CD4-positive, alpha-beta T cell treated with Interleukin-4 for 4 hours (primary cell): ENCODE measurements around the gene EZR.

ENCODE experiments used
- DNase-seq: peaks from one replicate; pipeline ENCODE4 v3.0.0-alpha.2; 2020

The EZR gene

DNA sequence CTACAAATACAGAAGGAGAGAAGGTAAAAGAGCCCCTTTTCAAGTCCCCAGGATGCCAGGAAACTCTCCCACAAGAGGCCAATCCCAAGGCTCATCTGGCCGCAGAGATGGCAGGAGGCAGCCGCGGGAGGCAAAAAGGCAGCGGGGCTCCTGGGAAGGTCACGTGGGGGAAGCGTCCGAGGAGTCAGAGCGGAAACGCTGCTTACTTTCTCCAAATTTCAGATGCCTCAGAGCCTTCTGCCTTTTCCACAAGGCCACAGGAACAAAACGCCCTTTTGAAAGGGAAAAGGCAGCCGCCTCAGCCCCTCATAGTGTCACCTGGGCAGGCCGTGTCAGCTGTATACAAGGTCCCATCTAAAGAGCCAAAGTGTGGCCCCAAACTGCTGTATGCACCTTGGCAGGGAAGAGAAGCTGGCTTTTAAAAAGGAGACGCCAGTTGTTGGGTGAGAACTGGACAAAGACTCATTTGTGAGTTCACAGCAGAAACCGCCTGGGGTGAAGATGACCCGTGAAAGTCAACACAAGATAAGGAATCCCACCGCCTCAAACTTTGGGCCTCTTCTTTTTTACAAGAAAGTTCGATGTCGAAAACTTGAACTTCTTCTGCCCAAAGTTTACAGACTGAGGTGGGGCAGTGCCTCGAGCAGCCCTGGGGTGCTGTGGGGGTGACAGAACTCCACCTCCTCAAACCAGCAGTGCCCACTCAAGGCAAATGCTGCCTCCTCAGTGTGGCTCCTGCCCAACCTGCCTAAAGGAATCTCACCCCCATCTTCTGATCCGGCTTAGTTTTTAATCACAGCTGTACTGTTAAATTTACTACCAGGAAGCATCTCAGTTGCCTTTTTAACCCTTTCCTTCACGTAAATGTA is 45.4 kb downstream of the EZR start:
- DNase-seq, result no peak

DNA sequence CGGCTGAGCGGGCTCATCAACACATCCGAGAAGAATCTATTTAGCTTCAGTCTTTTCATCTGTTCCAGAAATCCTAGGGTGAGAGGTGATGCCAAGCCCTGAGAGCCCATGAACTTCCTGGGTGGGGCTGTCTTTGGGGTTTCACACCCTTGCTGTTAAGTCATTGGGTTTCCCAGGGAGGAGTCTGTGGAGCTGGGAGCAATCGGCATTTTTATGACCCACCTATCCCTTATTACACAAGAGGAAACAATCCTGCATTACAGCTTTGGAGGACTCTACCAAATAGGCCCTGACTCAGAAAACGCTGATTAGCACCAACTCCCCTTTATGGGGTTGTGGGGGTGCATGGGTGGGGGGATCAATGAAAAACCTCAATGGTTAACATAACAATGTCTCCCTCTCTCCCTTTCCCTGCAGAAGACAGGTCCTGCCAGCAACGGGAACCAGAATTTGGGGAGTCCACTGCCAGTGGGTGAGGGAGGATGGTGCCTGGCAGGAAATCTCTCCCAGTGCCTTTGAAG is 46.3 kb downstream of the EZR start:
- no peak for DNase-seq

DNA sequence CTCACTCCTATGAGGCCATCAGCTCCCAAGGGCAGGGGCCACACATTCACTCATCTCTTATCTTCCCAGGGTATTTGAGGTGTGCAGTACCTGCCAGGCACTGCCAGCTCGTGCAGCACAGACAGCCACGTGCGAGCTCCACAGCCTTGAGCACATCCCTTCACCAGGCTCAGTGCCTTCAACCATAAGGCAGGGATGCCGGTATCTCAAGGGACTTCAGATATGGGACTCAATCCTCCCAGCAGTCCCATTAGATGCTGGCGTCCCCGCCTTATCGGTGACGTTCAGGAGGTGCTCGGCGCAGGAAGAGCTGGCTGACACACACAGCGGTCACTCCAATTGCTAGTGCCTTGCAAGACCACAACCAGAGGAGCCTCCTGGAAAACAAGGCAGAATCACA is 47.0 kb downstream of the EZR start:
- no peak for DNase-seq

DNA sequence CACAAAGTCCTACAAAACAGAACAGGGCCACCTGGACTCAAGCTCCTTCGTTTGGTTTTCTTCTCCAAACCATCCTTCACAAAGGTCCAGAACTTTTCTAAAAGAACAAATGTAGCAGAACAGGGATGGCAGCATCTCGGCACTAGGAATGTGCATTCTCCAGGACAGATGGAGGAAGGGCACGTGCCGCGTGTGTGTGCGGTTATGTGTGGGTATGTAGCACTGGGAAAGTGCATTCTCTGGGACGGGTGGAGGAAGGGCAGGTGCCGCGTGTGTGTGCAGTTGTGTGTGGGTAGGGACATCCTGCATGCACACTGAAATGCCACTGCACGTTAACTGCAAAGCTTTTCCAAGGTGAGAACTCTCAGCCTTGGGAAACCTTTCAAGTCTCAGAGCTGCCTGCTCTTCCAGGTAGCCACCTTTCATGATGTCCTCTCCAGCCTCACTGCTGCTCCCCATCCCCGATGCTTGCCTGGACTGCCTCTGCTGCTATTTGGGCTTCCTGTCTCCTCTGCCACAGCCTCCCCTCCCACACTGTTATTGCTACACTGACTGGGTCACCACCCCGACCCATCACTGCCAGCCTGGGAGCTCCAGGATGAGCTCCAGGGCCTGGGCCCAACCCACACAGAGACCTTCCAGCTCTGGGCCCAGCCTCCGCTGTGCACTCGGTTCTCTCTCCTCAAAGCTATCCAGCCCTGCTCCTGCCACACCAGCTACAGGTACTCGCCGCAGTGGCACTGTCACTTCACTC is 47.6 kb downstream of the EZR start:
- DNase-seq, result no peak

DNA sequence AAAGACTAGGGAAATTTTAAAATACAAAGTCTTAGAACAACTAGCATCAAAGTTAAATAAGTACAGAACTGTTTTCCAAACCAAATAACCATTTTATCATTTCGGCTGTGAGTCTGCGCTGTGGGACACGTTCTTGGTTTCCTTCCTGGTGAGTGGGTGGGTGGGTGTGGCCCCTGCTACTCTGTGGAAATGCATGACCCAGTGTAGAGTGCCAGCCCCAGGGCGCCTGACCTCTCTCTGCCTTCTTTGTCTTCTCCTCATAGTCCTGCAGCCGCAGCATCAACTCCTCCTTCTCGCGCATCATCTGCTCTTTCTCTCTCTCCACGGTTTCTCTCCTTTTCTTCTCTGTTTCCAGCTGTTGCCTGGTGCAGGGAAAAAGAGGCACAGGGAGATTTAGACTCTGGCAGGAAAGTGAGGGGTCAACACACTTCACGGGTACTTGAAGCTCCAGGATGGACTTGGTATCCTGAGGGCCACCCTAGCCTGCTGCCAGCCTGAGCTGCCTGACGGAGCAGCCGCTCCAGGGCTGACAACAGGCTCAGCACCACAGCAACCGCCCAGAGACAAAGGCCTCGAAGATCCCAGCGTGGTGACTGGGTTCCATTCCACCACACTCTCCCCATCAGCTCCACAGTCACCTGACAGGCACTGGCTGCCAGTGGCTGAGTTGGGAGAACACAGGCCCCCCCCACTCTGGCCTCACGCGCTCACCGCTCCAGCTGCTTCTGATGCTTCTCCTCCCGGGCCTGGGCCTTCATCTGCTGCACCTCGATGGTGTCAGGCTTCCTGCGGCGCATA is 48.4 kb downstream of the EZR start:
- DNase-seq, result no peak

DNA sequence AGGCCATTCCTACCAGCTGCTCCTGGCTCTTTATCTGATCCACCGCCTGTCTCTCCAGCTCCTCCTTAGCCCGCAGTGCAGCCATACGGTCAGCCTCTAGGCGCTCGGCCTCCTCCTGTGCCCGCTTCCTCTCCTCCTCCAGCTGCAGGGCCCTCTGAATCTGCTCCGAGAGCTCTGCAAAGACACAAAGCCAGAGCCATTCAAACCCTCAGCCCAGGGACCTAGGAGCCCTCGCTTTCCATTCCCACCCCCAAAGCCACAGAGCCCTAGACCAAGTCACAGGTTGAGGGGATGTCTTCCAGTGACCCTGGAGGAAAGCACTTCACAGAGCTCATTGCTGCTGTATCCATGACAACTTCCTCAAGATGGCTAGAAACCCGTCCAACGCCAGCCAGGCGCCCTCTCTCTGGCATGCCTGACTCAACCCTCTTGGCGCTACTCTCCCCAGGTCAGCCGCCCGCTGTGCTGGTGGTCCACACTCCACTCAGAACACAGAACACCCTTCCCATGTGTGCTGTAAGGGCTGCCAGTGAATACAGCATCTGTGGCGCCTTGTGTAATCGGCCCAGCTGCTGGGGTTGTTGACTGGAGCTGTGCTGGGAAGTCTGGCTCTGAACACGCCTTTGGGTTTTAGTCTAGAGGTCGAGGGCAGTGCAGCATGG is 49.3 kb downstream of the EZR start:
- DNase-seq, result no peak

DNA sequence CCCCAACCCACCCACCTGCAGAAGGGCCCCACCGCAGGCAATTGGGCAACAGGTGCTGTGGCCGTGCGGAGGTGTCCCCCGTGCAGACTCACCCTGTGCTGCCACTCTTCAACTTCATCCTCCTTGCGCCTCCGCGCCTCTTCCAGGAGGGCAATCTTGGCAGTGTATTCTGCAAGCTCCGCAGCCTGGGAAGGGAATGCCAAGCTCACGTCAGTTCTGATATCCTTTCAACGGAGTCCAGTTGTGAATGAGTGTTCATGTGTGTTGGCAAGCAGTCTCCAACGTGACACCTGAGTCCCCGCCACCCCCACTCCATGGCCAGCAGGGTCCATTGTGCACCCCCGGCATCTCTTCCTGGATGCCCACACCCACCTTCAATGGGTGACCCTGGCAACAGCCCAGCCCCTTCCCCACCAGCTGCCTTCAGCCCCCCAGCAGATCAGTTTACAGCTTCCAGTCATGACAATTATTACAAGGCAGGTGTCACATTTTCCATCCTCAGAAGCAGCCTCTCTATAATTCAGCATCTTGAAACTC is 49.9 kb downstream of the EZR start:
- no peak for DNase-seq

DNA sequence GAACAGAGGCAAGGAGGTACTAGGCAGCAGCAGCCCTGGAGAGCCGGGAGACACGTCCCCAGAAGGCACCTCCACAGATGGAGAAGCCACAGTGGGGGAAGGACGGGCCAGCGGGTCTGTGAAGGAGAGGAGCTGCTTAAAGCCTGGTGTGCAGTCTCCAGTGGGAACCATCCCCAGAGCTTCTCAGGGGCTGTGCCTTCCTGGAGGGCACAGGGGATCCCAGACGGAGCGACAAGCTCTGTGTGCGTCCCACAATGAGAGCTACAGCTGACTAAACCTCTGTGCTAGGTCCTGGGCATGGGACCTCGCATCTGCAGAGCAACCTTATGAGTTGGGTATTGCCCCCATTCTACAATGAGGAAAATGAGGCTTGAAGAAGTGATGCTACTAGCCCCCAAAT is 50.7 kb downstream of the EZR start:
- DNase-seq, result no peak

DNA sequence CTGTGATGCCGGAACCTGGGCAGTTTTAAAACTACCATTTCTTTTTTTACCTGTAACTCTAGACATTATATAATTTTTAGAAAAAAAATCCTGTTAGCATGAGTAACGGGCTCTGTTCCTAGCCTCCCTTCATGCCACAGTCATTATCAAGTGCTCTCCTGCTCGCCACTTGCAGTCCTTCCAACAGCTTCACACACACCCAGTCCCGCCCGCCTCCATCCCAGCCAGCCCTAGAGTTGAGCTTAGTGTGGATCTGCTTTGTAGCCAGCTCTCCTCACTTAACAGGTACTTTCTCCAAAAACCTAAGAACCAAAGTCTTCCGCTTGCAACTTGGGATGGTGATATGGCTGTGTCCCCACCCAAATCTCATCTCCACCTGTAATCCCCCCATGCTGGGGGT is 51.5 kb downstream of the EZR start:
- DNase-seq, result no peak

DNA sequence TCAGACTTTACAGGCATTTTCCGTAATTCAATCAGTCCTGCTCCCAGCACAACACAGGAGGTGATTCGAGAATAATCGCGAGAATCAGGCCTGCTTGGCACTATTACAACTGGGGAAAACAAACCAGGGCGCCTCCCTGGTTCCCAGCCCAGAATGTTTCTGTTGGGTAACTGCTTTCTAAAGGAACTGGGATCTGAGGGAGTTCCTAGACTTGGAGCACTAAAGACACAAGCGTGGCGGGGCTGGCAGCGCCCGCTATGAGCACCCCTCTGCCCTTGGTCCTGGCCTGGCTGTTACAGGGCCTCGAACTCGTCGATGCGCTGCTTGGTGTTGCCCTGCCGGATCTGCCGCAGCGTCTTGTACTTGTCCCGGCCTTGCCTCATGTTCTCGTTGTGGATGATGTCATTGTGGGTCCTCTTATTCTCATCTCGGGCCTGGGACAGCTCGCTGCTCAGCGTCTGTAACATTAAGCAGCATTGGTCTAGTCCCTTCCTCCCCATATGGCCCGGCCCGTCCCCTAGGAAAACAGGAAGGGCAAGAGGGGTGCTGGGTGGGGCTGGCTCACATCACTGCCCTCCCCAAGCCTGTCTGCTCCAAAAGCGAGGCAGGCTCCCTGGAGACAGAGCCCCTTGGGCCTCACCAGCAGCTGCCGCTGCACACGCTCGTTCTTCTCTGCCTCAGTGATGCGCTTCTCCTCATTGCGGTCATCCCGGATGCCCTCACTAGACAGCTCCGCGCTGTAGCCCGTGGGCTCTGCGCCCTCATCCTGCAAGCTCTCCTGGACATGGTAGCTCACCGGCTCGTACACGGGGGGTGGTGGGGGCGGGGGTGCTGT is 52.3 kb downstream of the EZR start:
- DNase-seq, result no peak

DNA sequence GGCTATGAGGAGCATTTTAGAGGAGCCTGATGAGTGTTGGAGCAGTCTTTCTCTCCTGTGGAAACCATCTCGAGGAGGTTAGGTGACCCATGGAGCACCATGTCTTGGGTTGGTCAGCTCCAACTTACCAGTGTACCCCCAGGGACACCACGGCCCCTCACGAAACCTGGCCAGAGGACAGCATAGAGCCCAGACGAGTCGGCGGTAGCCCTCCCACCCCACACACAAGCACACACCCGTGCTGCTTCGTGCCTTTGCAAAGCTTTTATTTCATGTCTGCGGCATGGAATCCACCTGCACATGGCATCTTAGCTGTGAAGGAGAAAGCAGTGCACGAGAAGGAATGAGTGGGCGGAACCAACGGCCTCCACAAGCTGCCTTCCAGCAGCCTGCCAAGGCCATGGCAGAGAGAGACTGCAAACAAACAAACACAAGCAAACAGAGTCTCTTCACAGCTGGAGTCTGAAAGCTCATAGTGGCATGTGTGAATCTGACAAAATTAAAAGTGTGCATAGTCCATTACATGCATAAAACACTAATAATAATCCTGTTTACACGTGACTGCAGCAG is 53.6 kb downstream of the EZR start:
- DNase-seq, result no peak

DNA sequence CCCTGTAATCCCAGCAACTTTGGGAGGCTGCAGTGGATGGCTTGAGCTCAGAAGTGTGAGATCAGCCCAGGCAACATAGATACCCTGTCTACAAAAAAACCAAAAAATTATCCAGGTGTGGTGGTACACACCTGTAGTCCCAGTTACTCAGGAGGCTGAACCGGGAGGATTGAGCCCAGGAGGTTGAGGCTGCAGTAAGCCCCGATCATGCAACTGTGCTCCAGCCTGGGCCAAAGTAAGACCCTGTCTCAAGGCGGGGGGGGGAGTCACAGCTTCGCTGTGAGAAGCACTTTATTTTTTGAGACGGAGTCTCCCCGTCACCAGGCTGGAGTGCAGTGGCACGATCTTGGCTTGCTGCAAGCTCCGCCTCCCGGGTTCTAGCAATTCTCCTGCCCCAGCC is 54.2 kb downstream of the EZR start:
- DNase-seq, result no peak

DNA sequence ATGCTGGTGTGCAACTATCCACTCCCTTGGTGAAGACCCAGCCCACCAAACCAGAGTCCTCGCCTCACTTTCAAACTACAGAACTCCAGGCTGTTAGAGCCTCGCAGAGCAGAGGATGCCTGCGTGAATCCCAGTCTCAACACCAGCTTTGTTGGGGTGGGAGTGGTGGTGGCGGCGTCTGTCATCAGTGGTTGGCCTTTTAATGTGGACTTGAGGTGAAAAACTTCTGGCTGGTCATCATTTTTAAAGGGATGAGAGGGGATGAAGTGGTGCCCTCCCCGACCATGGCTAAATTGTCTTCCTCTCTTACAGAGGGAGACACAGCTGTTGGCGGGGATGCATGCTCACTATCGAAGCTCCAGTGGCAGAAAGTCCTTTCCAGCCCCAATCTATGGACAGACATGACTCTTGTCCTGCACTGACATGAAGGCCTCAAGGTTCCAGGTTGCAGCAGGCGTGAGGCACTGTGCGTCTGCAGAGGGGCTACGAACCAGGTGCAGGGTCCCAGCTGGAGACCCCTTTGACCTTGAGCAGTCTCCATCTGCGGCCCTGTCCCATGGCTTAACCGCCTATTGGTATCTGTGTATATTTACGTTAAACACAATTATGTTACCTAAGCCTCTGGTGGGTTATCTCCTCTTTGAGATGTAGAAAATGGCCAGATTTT is 54.9 kb downstream of the EZR start:
- DNase-seq, result no peak

DNA sequence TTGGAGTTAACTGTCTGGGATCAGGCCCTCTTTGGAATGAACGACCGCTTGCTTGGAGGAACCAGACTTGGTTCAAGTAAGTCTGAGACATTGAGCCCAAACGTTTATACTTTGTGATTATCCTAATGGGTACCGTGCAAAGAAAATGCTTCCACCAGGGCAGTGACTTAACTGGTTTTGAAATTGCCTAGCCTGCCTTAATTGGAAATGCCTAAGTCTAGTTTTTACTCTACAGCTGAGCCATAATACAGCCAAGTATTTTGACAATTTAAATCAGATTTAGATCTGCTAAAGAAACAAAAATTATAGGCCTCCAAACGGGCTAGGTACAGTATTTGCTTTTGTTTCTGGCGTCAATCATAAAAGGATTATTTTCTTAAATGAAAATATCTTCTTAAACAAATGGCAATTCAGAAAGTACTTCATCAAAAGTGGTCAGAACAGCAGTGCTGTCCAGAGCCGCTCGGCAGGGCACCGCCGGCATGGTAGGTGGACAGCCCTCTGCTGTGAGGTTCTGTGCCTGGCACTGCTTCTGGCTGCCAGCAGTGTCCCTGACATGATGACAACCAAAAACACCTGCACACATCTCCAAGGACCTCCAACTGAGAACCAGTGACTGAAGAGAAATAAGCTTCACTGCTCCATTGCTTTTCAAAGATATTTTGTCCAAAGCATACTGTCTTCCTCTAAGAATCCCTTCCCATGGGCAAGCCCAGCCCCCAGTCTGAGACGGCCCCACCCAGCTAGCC is 55.6 kb downstream of the EZR start:
- no peak for DNase-seq

DNA sequence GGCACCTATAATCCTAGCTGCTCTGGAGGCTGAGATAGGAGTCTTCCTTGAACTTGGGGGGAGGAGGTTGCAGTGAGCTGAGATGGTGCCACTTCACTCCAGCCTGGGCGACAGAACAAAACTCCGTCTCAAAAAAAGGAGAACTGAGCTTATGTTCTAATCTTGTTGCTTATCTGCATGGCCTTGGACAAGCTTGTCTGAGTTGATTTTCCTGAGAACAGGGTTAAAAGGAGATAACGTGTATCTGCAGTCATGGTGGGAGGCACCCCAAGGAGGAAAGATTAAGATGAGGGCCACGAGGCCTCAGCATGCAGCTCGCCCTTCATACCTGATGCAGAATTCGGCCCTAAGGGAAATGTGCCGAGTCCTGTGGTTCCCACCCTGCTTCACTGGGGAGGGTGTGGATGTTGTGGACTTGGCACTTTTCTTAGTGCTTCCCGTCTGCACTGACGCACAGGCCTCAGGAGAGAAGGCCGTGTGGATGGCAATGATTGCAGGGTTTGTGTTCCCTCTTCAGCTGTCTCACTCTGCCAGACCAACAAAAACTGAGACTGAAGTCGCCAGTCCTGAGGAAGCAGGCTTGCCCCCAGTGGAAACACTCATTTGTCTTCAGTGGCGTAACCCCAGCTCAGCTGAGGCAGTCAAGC is 56.3 kb downstream of the EZR start:
- DNase-seq, result no peak

DNA sequence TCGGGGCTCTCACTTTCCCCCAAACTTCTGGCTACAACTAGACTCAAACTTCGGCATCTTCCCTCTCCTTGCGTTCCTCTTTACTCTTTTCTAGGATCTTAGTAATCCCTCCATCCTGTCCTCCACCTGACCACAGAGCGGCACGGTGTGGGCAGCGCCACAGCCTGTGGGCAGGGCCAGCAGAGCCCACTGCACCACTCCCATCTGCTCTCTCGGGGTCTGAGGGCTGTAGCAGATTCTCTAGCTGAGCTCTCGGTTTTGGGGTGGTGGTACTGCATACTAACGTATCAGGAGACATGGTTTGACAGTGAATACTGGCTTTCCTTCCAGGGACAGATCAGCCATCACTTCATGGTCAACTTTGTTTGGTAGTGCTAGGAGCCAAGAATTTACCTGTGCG is 57.4 kb downstream of the EZR start:
- no peak for DNase-seq

DNA sequence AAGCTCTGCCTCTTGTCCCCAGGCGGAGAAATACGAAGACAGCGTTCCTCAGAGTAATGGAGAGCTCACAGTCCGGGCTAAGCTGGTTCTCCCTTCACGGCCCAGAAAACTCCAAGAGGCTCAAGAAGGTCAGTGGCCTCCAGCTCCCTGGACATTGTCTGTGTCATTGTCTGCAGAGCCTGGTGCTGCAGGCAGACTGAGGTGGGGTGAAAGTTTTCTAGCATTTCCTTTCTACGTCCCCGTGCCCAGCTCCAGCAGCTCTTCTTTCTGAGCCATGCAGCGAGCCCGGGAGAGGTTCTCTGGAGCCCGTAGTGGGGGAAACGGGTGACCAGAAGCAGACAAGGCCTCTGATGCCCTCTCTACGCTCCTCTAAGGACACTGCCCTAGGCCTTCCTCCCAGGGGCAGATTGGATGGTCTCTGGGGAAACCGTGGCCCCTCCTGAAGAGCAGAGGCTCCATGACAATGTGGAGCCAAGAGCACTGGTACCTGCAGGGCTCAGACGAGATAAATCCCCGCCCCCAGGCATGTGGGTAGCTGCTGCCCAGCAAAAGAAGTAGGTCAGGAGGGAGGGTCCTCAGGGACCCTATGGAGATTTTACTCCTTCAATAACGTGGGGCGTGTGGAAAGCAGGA is 58.4 kb downstream of the EZR start:
- no peak for DNase-seq

DNA sequence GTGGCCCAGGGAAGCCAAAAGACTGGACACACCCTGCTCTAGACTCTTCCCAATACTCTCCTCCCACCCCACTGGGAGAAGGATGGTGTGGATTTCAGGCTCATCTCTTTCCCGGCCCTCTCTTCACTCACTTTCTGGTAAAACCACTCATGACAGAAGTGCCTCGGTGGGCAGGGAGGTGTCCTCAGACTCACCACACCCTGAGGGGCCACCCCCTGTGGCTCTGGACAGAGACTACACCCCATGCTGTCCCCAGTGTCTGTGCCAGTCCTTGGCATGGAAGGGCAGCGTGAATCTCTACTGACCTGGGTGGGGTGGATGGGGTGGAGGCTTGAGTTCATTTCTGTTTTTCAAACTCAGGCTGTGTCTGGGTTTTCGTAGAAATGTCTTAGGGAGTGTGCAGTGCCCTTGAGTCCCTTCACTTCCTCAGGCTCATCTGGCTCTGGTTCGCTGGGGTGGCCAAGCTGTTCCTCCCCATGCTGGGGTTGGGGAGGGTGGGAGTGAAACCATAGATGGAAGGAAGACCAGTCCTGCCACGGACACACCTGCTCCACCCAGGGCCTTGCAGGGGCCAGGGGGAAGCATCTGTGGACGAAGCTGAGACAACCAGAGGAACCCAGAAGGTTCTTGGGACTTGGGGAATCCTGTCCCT is 59.1 kb downstream of the EZR start:
- DNase-seq, result no peak
